GM23338 (cell line): ENCODE measurements around the gene CAMTA1.

Experiments
- CTCF ChIP-seq, 2 experiments: fragments of 200-600 bp in 1 of 2; sonication (generic) in 1 of 2; conservative IDR thresholded peaks; 2 replicates each; pipeline versions ENCODE4 v1.5.1 to v1.6.1; 2016 to 2017; ENCODE audit warnings: antibody characterized with exemption in 2 of 2, low read depth in 2 of 2, mild to moderate bottlenecking in 2 of 2, moderate library complexity in 1 of 2
- EZH2 ChIP-seq: fragments of 200-600 bp; sonication (generic); IDR thresholded peaks from one replicate; pipeline ENCODE4 v1.8.0; 2017; ENCODE audit warnings: antibody characterized with exemption, mild to moderate bottlenecking, low read depth; ENCODE audit not compliant: unreplicated experiment
- EZH2phosphoT487 ChIP-seq: fragments of 200-600 bp; sonication (generic); IDR thresholded peaks from one replicate; pipeline ENCODE4 v1.8.1; 2018; ENCODE audit warnings: antibody characterized with exemption; ENCODE audit not compliant: unreplicated experiment
- POLR2AphosphoS5 ChIP-seq: IDR thresholded peaks from 2 replicates; pipeline ENCODE4 v1.6.1; 2016; ENCODE audit warnings: antibody characterized with exemption, low read depth
- TF ChIP-seq, protein P1 (sequence below): IDR thresholded peaks from one replicate; pipeline ENCODE4 v1.6.1; 2018; ENCODE audit warnings: antibody characterized with exemption; ENCODE audit not compliant: unreplicated experiment

DNA sequence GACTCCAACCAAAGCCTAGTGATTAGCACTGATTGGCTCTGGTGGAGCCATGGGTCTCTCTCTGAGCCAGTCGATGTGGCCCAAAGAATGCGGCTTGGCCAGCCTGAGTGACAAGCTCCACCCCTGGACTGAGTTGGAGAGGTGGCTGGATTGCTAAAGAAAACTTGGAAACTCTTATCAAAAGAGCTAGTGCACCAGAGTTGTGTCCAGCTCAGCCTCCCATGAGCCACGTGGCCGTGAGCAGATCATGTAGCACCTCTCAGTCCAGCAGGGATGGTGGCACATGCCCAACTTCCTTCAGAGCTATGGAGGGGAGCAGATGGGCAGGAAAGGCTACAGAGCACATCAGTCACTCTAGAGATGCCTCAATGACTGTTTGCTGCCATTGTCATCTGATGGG is 843.0 kb downstream of the CAMTA1 start:
- no peak for TF ChIP-seq CTCF (conservative IDR thresholded peaks at IDR 0.05; ENCODE audit: low read depth in 2 of 2)
- TF ChIP-seq POLR2AphosphoS5 = no peak
- no peak for TF ChIP-seq EZH2
- TF ChIP-seq, protein P1, sequence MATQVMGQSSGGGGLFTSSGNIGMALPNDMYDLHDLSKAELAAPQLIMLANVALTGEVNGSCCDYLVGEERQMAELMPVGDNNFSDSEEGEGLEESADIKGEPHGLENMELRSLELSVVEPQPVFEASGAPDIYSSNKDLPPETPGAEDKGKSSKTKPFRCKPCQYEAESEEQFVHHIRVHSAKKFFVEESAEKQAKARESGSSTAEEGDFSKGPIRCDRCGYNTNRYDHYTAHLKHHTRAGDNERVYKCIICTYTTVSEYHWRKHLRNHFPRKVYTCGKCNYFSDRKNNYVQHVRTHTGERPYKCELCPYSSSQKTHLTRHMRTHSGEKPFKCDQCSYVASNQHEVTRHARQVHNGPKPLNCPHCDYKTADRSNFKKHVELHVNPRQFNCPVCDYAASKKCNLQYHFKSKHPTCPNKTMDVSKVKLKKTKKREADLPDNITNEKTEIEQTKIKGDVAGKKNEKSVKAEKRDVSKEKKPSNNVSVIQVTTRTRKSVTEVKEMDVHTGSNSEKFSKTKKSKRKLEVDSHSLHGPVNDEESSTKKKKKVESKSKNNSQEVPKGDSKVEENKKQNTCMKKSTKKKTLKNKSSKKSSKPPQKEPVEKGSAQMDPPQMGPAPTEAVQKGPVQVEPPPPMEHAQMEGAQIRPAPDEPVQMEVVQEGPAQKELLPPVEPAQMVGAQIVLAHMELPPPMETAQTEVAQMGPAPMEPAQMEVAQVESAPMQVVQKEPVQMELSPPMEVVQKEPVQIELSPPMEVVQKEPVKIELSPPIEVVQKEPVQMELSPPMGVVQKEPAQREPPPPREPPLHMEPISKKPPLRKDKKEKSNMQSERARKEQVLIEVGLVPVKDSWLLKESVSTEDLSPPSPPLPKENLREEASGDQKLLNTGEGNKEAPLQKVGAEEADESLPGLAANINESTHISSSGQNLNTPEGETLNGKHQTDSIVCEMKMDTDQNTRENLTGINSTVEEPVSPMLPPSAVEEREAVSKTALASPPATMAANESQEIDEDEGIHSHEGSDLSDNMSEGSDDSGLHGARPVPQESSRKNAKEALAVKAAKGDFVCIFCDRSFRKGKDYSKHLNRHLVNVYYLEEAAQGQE = no peak
- no peak for TF ChIP-seq EZH2phosphoT487
